Keratinocyte (primary cell): ENCODE results near the gene OR4K5.
A peak's percentile ranks its signal among the peaks of the same experiment; 100 is the strongest.

Experiments
- EZH2 ChIP-seq: IDR thresholded peaks from one replicate; pipeline ENCODE4 v1.6.1; 2012; ENCODE audit warnings: inconsistent platforms, mild to moderate bottlenecking, low read length, moderate library complexity
- TF ChIP-seq, protein P1 (sequence below), 3 experiments: IDR thresholded peaks in 1 of 3; conservative IDR thresholded peaks in 1 of 3; optimal IDR thresholded peaks in 1 of 3; 2 replicates in 2 of 3; 3 replicates in 1 of 3; pipeline versions ENCODE3 to v1.5.1; 2011; ENCODE audit warnings: low read length in 3 of 3, mild to moderate bottlenecking in 3 of 3, moderate library complexity in 2 of 3, control low read depth in 1 of 3, inconsistent platforms in 1 of 3; ENCODE audit not compliant: insufficient read depth in 2 of 3; ENCODE audit errors: extremely low read depth in 1 of 3

DNA sequence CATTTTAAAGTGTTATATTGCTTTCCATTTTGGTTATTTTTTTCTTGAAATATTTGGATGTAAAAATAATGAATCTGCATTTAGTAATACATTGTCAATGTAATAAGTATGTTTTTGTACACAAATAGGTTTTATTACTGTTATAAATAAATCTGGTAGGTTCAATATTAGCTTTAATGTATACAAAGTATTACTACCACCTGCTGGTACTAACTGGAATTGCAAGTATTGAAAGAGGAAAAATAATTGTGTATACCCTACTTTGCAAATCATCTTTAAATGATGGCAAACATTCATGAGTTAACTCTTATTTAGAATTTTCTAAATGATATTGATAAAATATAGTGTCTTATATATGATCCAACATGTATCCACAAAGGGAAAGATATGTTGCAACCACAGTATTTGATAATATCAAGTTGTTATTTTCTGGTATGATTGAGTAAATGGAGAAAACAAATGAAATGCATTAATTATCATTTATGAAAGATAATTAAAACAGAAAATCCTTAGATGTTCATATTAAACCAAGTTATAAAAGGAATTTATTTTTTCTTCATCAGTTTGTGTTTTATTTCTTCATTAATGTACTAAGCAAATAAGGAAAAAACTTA is 42.3 kb upstream of the OR4K5 start:
- no peak for TF ChIP-seq EZH2
- TF ChIP-seq, protein P1, sequence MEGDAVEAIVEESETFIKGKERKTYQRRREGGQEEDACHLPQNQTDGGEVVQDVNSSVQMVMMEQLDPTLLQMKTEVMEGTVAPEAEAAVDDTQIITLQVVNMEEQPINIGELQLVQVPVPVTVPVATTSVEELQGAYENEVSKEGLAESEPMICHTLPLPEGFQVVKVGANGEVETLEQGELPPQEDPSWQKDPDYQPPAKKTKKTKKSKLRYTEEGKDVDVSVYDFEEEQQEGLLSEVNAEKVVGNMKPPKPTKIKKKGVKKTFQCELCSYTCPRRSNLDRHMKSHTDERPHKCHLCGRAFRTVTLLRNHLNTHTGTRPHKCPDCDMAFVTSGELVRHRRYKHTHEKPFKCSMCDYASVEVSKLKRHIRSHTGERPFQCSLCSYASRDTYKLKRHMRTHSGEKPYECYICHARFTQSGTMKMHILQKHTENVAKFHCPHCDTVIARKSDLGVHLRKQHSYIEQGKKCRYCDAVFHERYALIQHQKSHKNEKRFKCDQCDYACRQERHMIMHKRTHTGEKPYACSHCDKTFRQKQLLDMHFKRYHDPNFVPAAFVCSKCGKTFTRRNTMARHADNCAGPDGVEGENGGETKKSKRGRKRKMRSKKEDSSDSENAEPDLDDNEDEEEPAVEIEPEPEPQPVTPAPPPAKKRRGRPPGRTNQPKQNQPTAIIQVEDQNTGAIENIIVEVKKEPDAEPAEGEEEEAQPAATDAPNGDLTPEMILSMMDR (optimal IDR thresholded peaks at IDR 0.05 in 1 of 3, IDR thresholded peaks at IDR 0.05 in 1 of 3, conservative IDR thresholded peaks at IDR 0.05 in 1 of 3; ENCODE audit: extremely low read depth in 1 of 3, insufficient read depth in 2 of 3, low read length in 3 of 3) = peak in 1 of 3 experiments; percentile 42
